ENCODE results near the gene SSH3.

Gene SSH3

DNA sequence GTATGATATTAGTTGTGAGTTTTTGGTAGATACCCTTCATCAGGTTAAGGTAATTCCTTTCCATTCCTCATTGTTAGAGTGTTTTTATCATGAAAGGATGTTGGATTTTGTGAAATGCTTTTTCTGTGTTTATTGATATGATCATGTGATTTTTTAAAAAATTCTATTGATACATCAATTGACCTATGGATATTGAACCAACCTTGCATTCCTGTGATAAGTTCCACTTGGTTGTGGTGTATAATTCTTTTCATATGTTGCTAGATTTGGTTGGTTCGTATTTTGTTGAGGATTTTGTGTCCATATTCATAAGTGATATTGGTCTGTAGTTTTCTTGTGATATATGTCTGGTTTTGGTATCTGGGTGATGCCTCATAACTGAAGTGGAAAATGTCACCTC is 7.5 kb upstream of the SSH3 start:
- no CpG with 5 or more reads among the region's 1 CpG for WGBS (ENCODE audit: extremely low coverage, insufficient coverage, low lambda C conversion rate)
- peaks cover 8% of the 10 kb centered on the region for H3K36me3 ChIP-seq (ENCODE audit: control insufficient read depth, insufficient read depth, low read length)
- H3K79me2 ChIP-seq (ENCODE audit: control insufficient read depth, insufficient read depth, low read length), result no peaks in the 10 kb centered on the region
- H3K4me2 ChIP-seq (ENCODE audit: low read length), result no peak overlapping the region
- H2BK5ac ChIP-seq (ENCODE audit: low read length), result no peak overlapping the region
- H3K4me1 ChIP-seq (ENCODE audit: control insufficient read depth, low read depth, low read length), result no peaks in the 10 kb centered on the region
- no peak overlapping the region for H4K8ac ChIP-seq (ENCODE audit: low read depth, low read length)
- H3K4ac ChIP-seq (ENCODE audit: low read depth, low read length), result no peak overlapping the region
- no peak overlapping the region for H2AK5ac ChIP-seq (ENCODE audit: low read length)
- no peak overlapping the region for H3K27ac ChIP-seq (ENCODE audit: low read depth, low read length)
- H3K9ac ChIP-seq (ENCODE audit: low read length), result no peak overlapping the region
- H3K79me1 ChIP-seq (ENCODE audit: low read length), result peaks cover under 1% of the 10 kb centered on the region
- DNase-seq, result no peak
- no peak overlapping the region for H2BK15ac ChIP-seq (replicated peaks; ENCODE audit: low read depth)
- H2BK120ac ChIP-seq (ENCODE audit: low read depth, low read length), result no peak overlapping the region
- no peak overlapping the region for H4K5ac ChIP-seq (ENCODE audit: low read length)
- no peak overlapping the region for H3K4me3 ChIP-seq (ENCODE audit: low read length)
- no peak overlapping the region for H3K56ac ChIP-seq (ENCODE audit: low read length)
- no peak overlapping the region for H3K23ac ChIP-seq (ENCODE audit: low read length)
- no peak overlapping the region for H3K18ac ChIP-seq (ENCODE audit: low read length)
- no peaks in the 10 kb centered on the region for H3K27me3 ChIP-seq (ENCODE audit: insufficient read depth, low read length, poor library complexity)

DNA sequence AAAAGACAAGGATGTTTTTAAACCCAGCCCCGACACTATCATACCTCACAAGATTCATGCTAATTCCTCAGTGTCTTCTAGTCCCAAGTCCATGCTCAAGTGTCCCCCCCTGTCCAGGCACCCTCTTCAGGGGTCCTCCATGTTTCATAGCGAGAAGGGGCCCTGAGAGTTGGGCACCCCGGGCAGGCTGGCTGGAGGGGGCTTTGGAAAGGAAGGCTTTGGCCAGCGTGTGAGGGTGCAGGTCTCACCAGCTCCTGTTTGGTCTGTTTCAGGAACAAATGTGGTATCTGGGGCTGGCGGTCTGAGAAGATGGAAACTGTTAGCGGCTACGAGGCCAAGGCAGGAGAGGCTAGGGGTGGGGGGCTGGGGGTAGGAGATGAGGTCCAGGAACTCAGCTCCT is 4.5 kb upstream of the SSH3 start:
- Histone ChIP-seq H3K4ac (ENCODE audit: low read depth, low read length) (no peak overlapping the region), H3K4me2 (ENCODE audit: low read length) (no peak overlapping the region), H3K27me3 (ENCODE audit: insufficient read depth, low read length, poor library complexity) (no peaks in the 10 kb centered on the region), H3K4me3 (ENCODE audit: low read length) (no peak overlapping the region), H3K4me1 (ENCODE audit: control insufficient read depth, low read depth, low read length) (peaks cover 2% of the 10 kb centered on the region), H4K8ac (ENCODE audit: low read depth, low read length) (no peak overlapping the region), H2BK5ac (ENCODE audit: low read length) (no peak overlapping the region), H3K36me3 (ENCODE audit: control insufficient read depth, insufficient read depth, low read length) (peaks cover 10% of the 10 kb centered on the region), H3K9ac (ENCODE audit: low read length) (no peak overlapping the region), H3K79me1 (ENCODE audit: low read length) (no peaks in the 10 kb centered on the region), H2BK15ac (replicated peaks; ENCODE audit: low read depth) (no peak overlapping the region), H4K5ac (ENCODE audit: low read length) (no peak overlapping the region), H3K79me2 (ENCODE audit: control insufficient read depth, insufficient read depth, low read length) (no peaks in the 10 kb centered on the region), H2AK5ac (ENCODE audit: low read length) (no peak overlapping the region), H3K27ac (ENCODE audit: low read depth, low read length) (no peak overlapping the region), H3K18ac (ENCODE audit: low read length) (no peak overlapping the region), H3K23ac (ENCODE audit: low read length) (no peak overlapping the region), H3K56ac (ENCODE audit: low read length) (no peak overlapping the region), H2BK120ac (ENCODE audit: low read depth, low read length) (no peak overlapping the region)
- DNase-seq, result no peak
- WGBS (ENCODE audit: extremely low coverage, insufficient coverage, low lambda C conversion rate), result no CpG with 5 or more reads among the region's 7 CpGs

DNA sequence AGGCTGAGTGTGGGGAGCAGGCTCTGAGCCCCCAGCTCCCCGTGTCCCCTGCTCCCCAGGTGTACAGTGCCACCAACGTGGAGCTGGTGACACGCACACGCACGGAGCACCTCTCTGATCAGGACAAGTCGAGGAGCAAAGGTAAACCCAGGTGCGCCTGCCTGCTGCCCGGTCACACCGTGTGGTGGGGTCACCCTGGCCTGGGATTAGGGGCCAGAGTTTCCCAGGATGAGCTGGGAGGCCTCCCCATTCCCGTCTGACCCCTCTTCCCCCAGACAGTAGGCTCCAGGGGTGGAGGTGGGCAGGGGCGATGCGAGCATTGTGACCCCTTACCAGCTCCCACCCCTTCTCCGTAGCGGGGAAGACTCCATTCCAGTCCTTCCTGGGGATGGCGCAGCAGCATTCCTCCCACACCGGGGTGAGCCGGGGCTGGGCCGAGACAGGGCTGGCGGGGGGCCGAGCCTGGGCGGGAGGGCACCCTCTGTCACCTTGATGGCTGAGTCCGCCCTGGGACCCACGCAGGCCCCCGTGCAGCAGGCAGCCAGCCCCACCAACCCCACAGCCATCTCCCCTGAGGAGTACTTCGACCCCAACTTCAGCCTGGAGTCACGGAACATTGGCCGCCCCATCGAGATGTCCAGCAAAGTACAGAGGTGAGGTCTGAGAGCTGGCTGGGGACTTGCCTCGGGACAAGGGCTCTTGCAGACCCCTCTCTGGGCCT is 3.7 kb upstream of the SSH3 start:
- no CpG with 5 or more reads among the region's 29 CpGs for WGBS (ENCODE audit: extremely low coverage, insufficient coverage, low lambda C conversion rate)
- H2BK15ac ChIP-seq (replicated peaks; ENCODE audit: low read depth), result no peak overlapping the region
- no peak overlapping the region for H3K27ac ChIP-seq (ENCODE audit: low read depth, low read length)
- H3K36me3 ChIP-seq (ENCODE audit: control insufficient read depth, insufficient read depth, low read length), result peaks cover 10% of the 10 kb centered on the region
- H3K18ac ChIP-seq (ENCODE audit: low read length), result no peak overlapping the region
- no peak overlapping the region for H2BK120ac ChIP-seq (ENCODE audit: low read depth, low read length)
- H3K4ac ChIP-seq (ENCODE audit: low read depth, low read length), result no peak overlapping the region
- H3K79me1 ChIP-seq (ENCODE audit: low read length), result no peaks in the 10 kb centered on the region
- H4K8ac ChIP-seq (ENCODE audit: low read depth, low read length), result no peak overlapping the region
- H3K27me3 ChIP-seq (ENCODE audit: insufficient read depth, low read length, poor library complexity), result no peaks in the 10 kb centered on the region
- no peak overlapping the region for H3K4me3 ChIP-seq (ENCODE audit: low read length)
- H3K4me1 ChIP-seq (ENCODE audit: control insufficient read depth, low read depth, low read length), result peaks cover 7% of the 10 kb centered on the region
- H2BK5ac ChIP-seq (ENCODE audit: low read length), result no peak overlapping the region
- H3K23ac ChIP-seq (ENCODE audit: low read length), result no peak overlapping the region
- no peak overlapping the region for H3K56ac ChIP-seq (ENCODE audit: low read length)
- no peak overlapping the region for H2AK5ac ChIP-seq (ENCODE audit: low read length)
- no peak overlapping the region for H3K4me2 ChIP-seq (ENCODE audit: low read length)
- no peak overlapping the region for H4K5ac ChIP-seq (ENCODE audit: low read length)
- H3K79me2 ChIP-seq (ENCODE audit: control insufficient read depth, insufficient read depth, low read length), result no peaks in the 10 kb centered on the region
- no peak for DNase-seq
- no peak overlapping the region for H3K9ac ChIP-seq (ENCODE audit: low read length)

DNA sequence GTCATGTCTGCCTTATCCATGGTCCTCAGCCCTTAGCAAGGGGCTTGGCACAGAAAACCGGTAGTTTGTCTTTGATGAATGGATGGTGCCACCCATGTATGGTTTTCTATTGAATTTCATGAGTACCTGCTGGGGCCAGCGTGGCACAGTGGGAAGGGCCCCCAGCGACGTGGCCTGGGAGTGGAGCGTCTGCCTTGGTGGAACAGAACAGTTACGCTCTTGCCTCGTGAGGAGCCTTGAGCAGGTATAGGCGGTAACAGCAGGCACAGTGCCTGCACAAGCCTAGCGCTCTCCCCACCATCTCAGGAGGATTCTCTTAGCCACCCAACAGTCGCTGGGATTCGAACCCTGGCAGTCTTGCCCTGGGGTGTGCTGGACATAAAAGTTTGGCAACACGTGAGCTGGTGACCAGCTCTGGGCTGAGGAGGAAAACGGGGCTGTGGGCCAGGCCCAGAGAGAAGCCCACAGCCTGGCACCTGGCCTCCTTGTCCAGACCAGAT is 3.0 kb upstream of the SSH3 start:
- H2BK120ac ChIP-seq (ENCODE audit: low read depth, low read length), result no peak overlapping the region
- no CpG with 5 or more reads among the region's 13 CpGs for WGBS (ENCODE audit: extremely low coverage, insufficient coverage, low lambda C conversion rate)
- H3K79me2 ChIP-seq (ENCODE audit: control insufficient read depth, insufficient read depth, low read length), result no peaks in the 10 kb centered on the region
- no peak overlapping the region for H3K23ac ChIP-seq (ENCODE audit: low read length)
- no peak overlapping the region for H2AK5ac ChIP-seq (ENCODE audit: low read length)
- H4K8ac ChIP-seq (ENCODE audit: low read depth, low read length), result no peak overlapping the region
- peaks cover 7% of the 10 kb centered on the region for H3K4me1 ChIP-seq (ENCODE audit: control insufficient read depth, low read depth, low read length)
- no peak for DNase-seq
- H3K27ac ChIP-seq (ENCODE audit: low read depth, low read length), result no peak overlapping the region
- no peak overlapping the region for H3K18ac ChIP-seq (ENCODE audit: low read length)
- no peak overlapping the region for H4K5ac ChIP-seq (ENCODE audit: low read length)
- H3K27me3 ChIP-seq (ENCODE audit: insufficient read depth, low read length, poor library complexity), result no peaks in the 10 kb centered on the region
- H3K9ac ChIP-seq (ENCODE audit: low read length), result no peak overlapping the region
- H3K36me3 ChIP-seq (ENCODE audit: control insufficient read depth, insufficient read depth, low read length), result peaks cover 10% of the 10 kb centered on the region
- no peak overlapping the region for H3K4me3 ChIP-seq (ENCODE audit: low read length)
- H2BK5ac ChIP-seq (ENCODE audit: low read length), result no peak overlapping the region
- no peak overlapping the region for H3K4ac ChIP-seq (ENCODE audit: low read depth, low read length)
- no peak overlapping the region for H2BK15ac ChIP-seq (replicated peaks; ENCODE audit: low read depth)
- H3K4me2 ChIP-seq (ENCODE audit: low read length), result no peak overlapping the region
- H3K79me1 ChIP-seq (ENCODE audit: low read length), result no peaks in the 10 kb centered on the region
- H3K56ac ChIP-seq (ENCODE audit: low read length), result no peak overlapping the region

DNA sequence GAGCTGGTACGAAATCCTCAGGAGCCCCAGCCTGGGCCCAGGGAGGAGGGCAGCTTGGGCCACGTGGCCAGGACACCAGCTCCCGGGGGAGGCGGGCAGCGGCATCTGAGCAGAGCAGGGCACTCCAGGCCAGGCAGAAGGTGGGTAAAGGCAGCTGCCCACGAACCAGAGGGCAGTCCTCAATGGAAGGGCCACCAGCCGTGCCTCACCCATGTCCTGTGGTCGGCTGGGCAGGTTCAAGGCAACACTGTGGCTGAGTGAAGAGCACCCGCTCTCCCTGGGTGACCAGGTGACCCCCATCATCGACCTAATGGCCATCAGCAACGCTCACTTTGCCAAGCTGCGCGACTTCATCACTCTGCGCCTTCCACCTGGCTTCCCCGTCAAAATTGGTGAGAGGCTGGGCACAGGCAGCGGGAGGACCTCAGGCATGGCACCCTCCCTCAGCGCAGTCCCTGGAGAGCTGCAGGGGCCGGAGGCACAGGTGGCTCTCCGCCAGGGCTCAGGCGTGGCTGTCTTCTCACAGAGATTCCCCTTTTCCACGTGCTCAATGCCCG is 2.5 kb upstream of the SSH3 start:
- no peak overlapping the region for H3K4ac ChIP-seq (ENCODE audit: low read depth, low read length)
- no peak overlapping the region for H3K56ac ChIP-seq (ENCODE audit: low read length)
- H4K8ac ChIP-seq (ENCODE audit: low read depth, low read length), result no peak overlapping the region
- H3K27ac ChIP-seq (ENCODE audit: low read depth, low read length), result no peak overlapping the region
- H3K4me2 ChIP-seq (ENCODE audit: low read length), result no peak overlapping the region
- no peak overlapping the region for H3K18ac ChIP-seq (ENCODE audit: low read length)
- no peak overlapping the region for H2BK15ac ChIP-seq (replicated peaks; ENCODE audit: low read depth)
- WGBS (ENCODE audit: extremely low coverage, insufficient coverage, low lambda C conversion rate), result no CpG with 5 or more reads among the region's 22 CpGs
- H3K79me2 ChIP-seq (ENCODE audit: control insufficient read depth, insufficient read depth, low read length), result no peaks in the 10 kb centered on the region
- H3K36me3 ChIP-seq (ENCODE audit: control insufficient read depth, insufficient read depth, low read length), result peaks cover 10% of the 10 kb centered on the region
- H3K23ac ChIP-seq (ENCODE audit: low read length), result no peak overlapping the region
- no peak overlapping the region for H3K9ac ChIP-seq (ENCODE audit: low read length)
- no peaks in the 10 kb centered on the region for H3K27me3 ChIP-seq (ENCODE audit: insufficient read depth, low read length, poor library complexity)
- no peak overlapping the region for H2BK5ac ChIP-seq (ENCODE audit: low read length)
- no peak overlapping the region for H2AK5ac ChIP-seq (ENCODE audit: low read length)
- H2BK120ac ChIP-seq (ENCODE audit: low read depth, low read length), result no peak overlapping the region
- peaks cover 7% of the 10 kb centered on the region for H3K4me1 ChIP-seq (ENCODE audit: control insufficient read depth, low read depth, low read length)
- H3K79me1 ChIP-seq (ENCODE audit: low read length), result no peaks in the 10 kb centered on the region
- no peak overlapping the region for H4K5ac ChIP-seq (ENCODE audit: low read length)
- no peak overlapping the region for H3K4me3 ChIP-seq (ENCODE audit: low read length)
- no peak for DNase-seq

All from mesendoderm (in vitro differentiated cells).